Left kidney (tissue), 2 donors: ENCODE measurements around the gene C1orf52. TPM values are rescaled to one million over a fixed set of nuclear protein-coding genes. Genes with fewer than 3 reads are reported as not detected.
"Not testable (repeated sequence)": the region's sequence is repeated elsewhere in the genome, so short reads cannot be mapped to it uniquely, and the experiment has no call there.

Source experiments
- DNase-seq: peaks from one replicate; pipeline ENCODE4 v3.0.0-alpha.2; 2013
- polyA plus RNA-seq: library from polyadenylated mRNA; unstranded; fragments of 120-200 nt; gene quantifications from one replicate; pipeline ENCODE4 v1.2.1, GENCODE V29; 2013; ENCODE audit not compliant: insufficient read length

The C1orf52 gene
- polyA plus RNA-seq, 1 donor: 43.1 TPM

- no peak for DNase-seq
Observed at GRCh38 chr1:85280636-85281035, 21.2 kb upstream of the C1orf52 start.

GRCh38 chr1:85279458-85280080, 20.1 kb upstream of the C1orf52 start:
- DNase-seq: no peak

GRCh38 chr1:85278853-85279314, 19.4 kb upstream of the C1orf52 start:
- no peak for DNase-seq

GRCh38 chr1:85277802-85278201, 18.3 kb upstream of the C1orf52 start:
- no peak for DNase-seq

GRCh38 chr1:85276978-85277639, 17.6 kb upstream of the C1orf52 start:
- DNase-seq: no peak

GRCh38 chr1:85276215-85276977, 16.9 kb upstream of the C1orf52 start, which contains the start of gene BCL10:
TSS of gene BCL10 (minus strand) at chr1:85276632. CDS start at chr1:85276352, 280 bp downstream.
- DNase-seq: peak; percentile 97

- no peak for DNase-seq
Observed at GRCh38 chr1:85275701-85276214, 16.3 kb upstream of the C1orf52 start.

GRCh38 chr1:85274969-85275453, 15.5 kb upstream of the C1orf52 start:
- DNase-seq: peak; percentile 32

- DNase-seq: no peak
Observed at GRCh38 chr1:85273397-85273796, 13.9 kb upstream of the C1orf52 start.

- DNase-seq: no peak
Observed at GRCh38 chr1:85268801-85269585, 9.5 kb upstream of the C1orf52 start.

- no peak for DNase-seq
Observed at GRCh38 chr1:85267313-85267712, 7.9 kb upstream of the C1orf52 start.

- DNase-seq: no peak
Observed at GRCh38 chr1:85264150-85264549, 4.7 kb upstream of the C1orf52 start.

GRCh38 chr1:85262985-85263384, 3.5 kb upstream of the C1orf52 start:
- DNase-seq: no peak

GRCh38 chr1:85259912-85260274, 431 bp upstream of the C1orf52 start:
- no peak for DNase-seq

- DNase-seq: no peak
Observed at GRCh38 chr1:85258536-85259117, 835 bp downstream of the C1orf52 start.

GRCh38 chr1:85249042-85249441, 10.4 kb downstream of the C1orf52 start:
- DNase-seq: not testable (repeated sequence)

GRCh38 chr1:85245891-85246290, 13.6 kb downstream of the C1orf52 start:
- DNase-seq: no peak

GRCh38 chr1:85245456-85245855, 14.0 kb downstream of the C1orf52 start:
- no peak for DNase-seq

GRCh38 chr1:85244271-85245061, 15.0 kb downstream of the C1orf52 start:
- no peak for DNase-seq

GRCh38 chr1:85243372-85243771, 16.1 kb downstream of the C1orf52 start:
- DNase-seq: no peak

GRCh38 chr1:85240643-85241042, 18.8 kb downstream of the C1orf52 start:
- no peak for DNase-seq
